Keratinocyte (primary cell): ENCODE measurements around the gene DNAH17. TPM values are rescaled to one million over a fixed set of nuclear protein-coding genes. Genes with fewer than 3 reads are reported as not detected.

Source experiments
- DNase-seq: peaks from one replicate; pipeline ENCODE4 v3.0.0-alpha.2; 2011; ENCODE audit warnings: low read depth, missing footprints, low spot score
- FAIRE-seq: peaks from 2 replicates; lab custom pipeline; 2011; peaks lifted over from hg19 to GRCh38; lab: Jason Lieb, UNC
- H2AFZ ChIP-seq: 2 replicates; pipeline ENCODE4 v1.6.0; 2012; ENCODE audit warnings: low read length, control low read depth, inconsistent platforms; ENCODE audit not compliant: control insufficient read depth
- H3K27ac ChIP-seq: 2 replicates; pipeline ENCODE4 v1.5.1; 2011; ENCODE audit warnings: low read length; ENCODE audit not compliant: control insufficient read depth, insufficient read depth
- H3K27me3 ChIP-seq: 3 replicates; pipeline ENCODE4 v1.6.0; 2011; ENCODE audit warnings: low read length; ENCODE audit not compliant: control insufficient read depth, insufficient read depth; ENCODE audit errors: extremely low read depth
- H3K36me3 ChIP-seq, 2 experiments: 2 replicates in 1 of 2; 3 replicates in 1 of 2; pipeline ENCODE4 v1.5.1; 2011; ENCODE audit warnings: low read length in 2 of 2, mild to moderate bottlenecking in 1 of 2; ENCODE audit not compliant: control insufficient read depth in 2 of 2, insufficient read depth in 2 of 2; ENCODE audit errors: extremely low read depth in 1 of 2
- H3K4me1 ChIP-seq: 3 replicates; pipeline ENCODE4 v1.5.1; 2011; ENCODE audit warnings: low read length; ENCODE audit not compliant: control insufficient read depth, insufficient read depth; ENCODE audit errors: extremely low read depth
- H3K4me2 ChIP-seq: 3 replicates; pipeline ENCODE4 v1.6.0; 2011; ENCODE audit warnings: low read depth, low read length; ENCODE audit not compliant: control insufficient read depth, insufficient read depth; ENCODE audit errors: extremely low read depth
- H3K4me3 ChIP-seq, 3 experiments: fragments of 200-600 bp in 1 of 3; sonication (generic) in 1 of 3; 2 replicates in 2 of 3; 3 replicates in 1 of 3; pipeline ENCODE4 v1.5.1; 2011 to 2016; ENCODE audit warnings: low read length in 3 of 3, mild to moderate bottlenecking in 3 of 3, control low read depth in 2 of 3, inconsistent platforms in 1 of 3, low read depth in 1 of 3, mixed read lengths in 1 of 3, mixed run types in 1 of 3, moderate library complexity in 1 of 3; ENCODE audit not compliant: control insufficient read depth in 2 of 3, insufficient read depth in 2 of 3; ENCODE audit errors: extremely low read depth in 1 of 3
- H3K79me2 ChIP-seq: 2 replicates; pipeline ENCODE4 v1.6.0; 2012; ENCODE audit warnings: low read length; ENCODE audit not compliant: control insufficient read depth, insufficient read depth
- H3K9ac ChIP-seq: 3 replicates; pipeline ENCODE4 v1.6.0; 2011; ENCODE audit warnings: low read length; ENCODE audit not compliant: control insufficient read depth, insufficient read depth; ENCODE audit errors: extremely low read depth
- H3K9me1 ChIP-seq: 3 replicates; pipeline ENCODE4 v1.6.0; 2011; ENCODE audit warnings: low read length; ENCODE audit not compliant: control insufficient read depth, insufficient read depth; ENCODE audit errors: extremely low read depth
- H3K9me3 ChIP-seq: 2 replicates; pipeline ENCODE4 v1.5.1; 2012; ENCODE audit warnings: low read depth, low read length; ENCODE audit not compliant: control insufficient read depth
- H4K20me1 ChIP-seq: 3 replicates; pipeline ENCODE4 v1.6.0; 2011; ENCODE audit warnings: low read length; ENCODE audit not compliant: control insufficient read depth, insufficient read depth; ENCODE audit errors: extremely low read depth
- CTCF ChIP-seq, 3 experiments: IDR thresholded peaks in 1 of 3; conservative IDR thresholded peaks in 1 of 3; optimal IDR thresholded peaks in 1 of 3; 2 replicates in 2 of 3; 3 replicates in 1 of 3; pipeline versions ENCODE3 to v1.5.1; 2011; ENCODE audit warnings: low read length in 3 of 3, mild to moderate bottlenecking in 3 of 3, moderate library complexity in 2 of 3, control low read depth in 1 of 3, inconsistent platforms in 1 of 3; ENCODE audit not compliant: insufficient read depth in 2 of 3; ENCODE audit errors: extremely low read depth in 1 of 3
- EZH2 ChIP-seq: IDR thresholded peaks from one replicate; pipeline ENCODE4 v1.6.1; 2012; ENCODE audit warnings: inconsistent platforms, mild to moderate bottlenecking, low read length, moderate library complexity
- dilution Hi-C: fragments of 300-500 bp; cut with MboI; formaldehyde crosslinking; loops from one replicate; pipeline ENCODE4 v1.7.0; 2020; ENCODE audit warnings: low sequenced_read_pairs; ENCODE audit not compliant: extremely low pct_ligation_motif_present
- polyA plus RNA-seq, 5 experiments: library from polyadenylated mRNA; depleted of rRNA in 3 of 5; stranded (reverse) in 3 of 5; stranded (forward) in 1 of 5; unstranded in 1 of 5; fragments of >200 nt; gene quantifications; 1 replicate in 1 of 5; 2 replicates in 3 of 5; 3 replicates in 1 of 5; pipeline versions ENCODE4 v1.2.1 to v1.2.3, GENCODE V29; 2011 to 2012; ENCODE audit warnings: missing spikeins in 2 of 5, low read depth in 1 of 5, low replicate concordance in 1 of 5

Gene DNAH17
- polyA plus RNA-seq, 1 donor (not counting 4 experiments of a cell fraction or from before 2014, with no cell fraction given) = 0.16 TPM

- Histone ChIP-seq H3K9me3 (no peaks in the 10 kb centered on the region), H3K4me1 (no peaks in the 10 kb centered on the region), H3K27me3 (no peaks in the 10 kb centered on the region), H3K36me3 (peaks cover 26 to 28% of the 10 kb centered on the region in 2 experiments), H2AFZ (no peak overlapping the region), H3K9me1 (no peaks in the 10 kb centered on the region), H3K4me2 (no peak overlapping the region), H3K9ac (no peak overlapping the region), H3K4me3 (no peak overlapping the region), H3K27ac (no peak overlapping the region), H3K79me2 (no peaks in the 10 kb centered on the region), H4K20me1 (no peaks in the 10 kb centered on the region)
- TF ChIP-seq CTCF (optimal IDR thresholded peaks at IDR 0.05 in 1 of 3, IDR thresholded peaks at IDR 0.05 in 1 of 3, conservative IDR thresholded peaks at IDR 0.05 in 1 of 3; ENCODE audit: extremely low read depth in 1 of 3, insufficient read depth in 2 of 3, low read length in 3 of 3) (no peak), EZH2 (no peak)
- dilution Hi-C loops = no loop called here
- FAIRE-seq = no peak
- DNase-seq = no peak
Measured at GRCh38 chr17:78426293-78426879, 150.8 kb downstream of the DNAH17 start.

GRCh38 chr17:78425429-78425828, 151.8 kb downstream of the DNAH17 start:
- Histone ChIP-seq H3K4me1 (no peaks in the 10 kb centered on the region), H4K20me1 (no peaks in the 10 kb centered on the region), H3K9me1 (no peaks in the 10 kb centered on the region), H3K27ac (no peak overlapping the region), H3K4me3 (no peak overlapping the region), H3K9me3 (no peaks in the 10 kb centered on the region), H3K27me3 (no peaks in the 10 kb centered on the region), H3K36me3 (peaks cover 28% of the 10 kb centered on the region in 2 experiments), H3K79me2 (no peaks in the 10 kb centered on the region), H3K9ac (no peak overlapping the region), H2AFZ (no peak overlapping the region), H3K4me2 (no peak overlapping the region)
- DNase-seq (no peak), FAIRE-seq (no peak)
- dilution Hi-C loops = no loop called here
- TF ChIP-seq EZH2 = no peak
- TF ChIP-seq CTCF (optimal IDR thresholded peaks at IDR 0.05 in 1 of 3, IDR thresholded peaks at IDR 0.05 in 1 of 3, conservative IDR thresholded peaks at IDR 0.05 in 1 of 3; ENCODE audit: extremely low read depth in 1 of 3, insufficient read depth in 2 of 3, low read length in 3 of 3) = no peak
